ENCODE measurements around the gene CHRNE. TPM values are rescaled to one million over a fixed set of nuclear protein-coding genes. Genes with fewer than 3 reads are reported as not detected.

CHRNE gene
- total and polyA plus RNA-seq, 2 of the 13 experiments (the other 11 are each of a cell fraction or from before 2014, with no cell fraction given), result 0.53 to 0.59 TPM

DNA sequence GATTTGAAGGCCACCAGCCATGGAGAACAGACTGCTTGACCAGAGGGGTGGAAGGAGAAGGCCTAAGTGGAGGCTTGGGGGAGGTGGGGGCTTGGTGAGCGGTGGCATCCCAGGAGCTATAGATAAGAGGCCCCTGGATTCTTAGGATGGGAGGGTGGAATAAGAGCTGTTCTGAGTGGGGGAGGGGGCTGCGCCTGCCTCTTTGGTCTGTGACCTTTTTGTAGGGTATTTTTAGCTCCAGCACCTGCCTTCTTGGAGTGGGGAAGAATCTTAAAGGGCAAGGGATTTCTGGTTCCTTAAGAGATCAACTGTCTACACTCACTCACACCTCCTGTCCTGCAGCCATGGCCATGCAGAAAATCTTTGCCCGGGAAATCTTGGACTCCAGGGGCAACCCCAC lies 48.6 kb upstream of the CHRNE start:
- H4K20me1 ChIP-seq (ENCODE audit: insufficient read depth, low read length), result peaks cover 11% of the 10 kb centered on the region
- TF ChIP-seq CHD4 (IDR thresholded peaks at IDR 0.05; ENCODE audit: borderline replicate concordance, low read length) (no peak), HDAC6 (IDR thresholded peaks at IDR 0.05; ENCODE audit: low read depth, low read length) (no peak), ZNF878 (CRISPR knock-in tag; IDR thresholded peaks at IDR 0.05) (0 out of 2 replicates have a peak, but pooled peaks have one; percentile 15)
- intact Hi-C loops (cut with micrococcal nuclease; ENCODE audit: unreplicated experiment), result loop anchor here (5.0 kb wide), 1 partner anchor 44 kb away; no protein-coding TSS in a partner anchor
- H3K4me1 ChIP-seq (ENCODE audit: insufficient read depth, low read length), result peaks cover 44% of the 10 kb centered on the region
- no peak for DNase-seq (ENCODE audit: low spot score)
- no peaks in the 10 kb centered on the region; a peak in 1 of 5 replicates for H3K27me3 ChIP-seq (ENCODE audit: control insufficient read depth in 1 of 2, insufficient read depth in 2 of 2, low read length in 2 of 2)
- peak overlapping the region; percentile 99 for H3K27ac ChIP-seq (ENCODE audit: extremely low read length, insufficient read depth, low read length)
- 10% methylated on average over 3 of the region's 3 CpGs for WGBS (ENCODE audit: low lambda C conversion rate)
- H3K9me3 ChIP-seq (ENCODE audit: low read length), result no peaks in the 10 kb centered on the region
- peak overlapping the region; percentile 93 for H3K4me2 ChIP-seq (ENCODE audit: low read depth, low read length)
- ChIA-PET POLR2A (interaction anchor here (0.7 to 10.0 kb wide), 8 partner anchors 8 to 155 kb away, joined by 3 to 273 read pairs (median 5); partner anchors contain the start of genes PSMB6, RNF167, SLC25A11 and SPAG7), CTCF (ENCODE audit: low intra/inter-chr PET ratio, low total read pairs) (no interaction called here)
- BruUV-seq (replicated peaks), result no TSS peak
- ATAC-seq, result no peak
- H3K4me3 ChIP-seq (replicated peaks in 1 of 3; ENCODE audit: insufficient read depth in 1 of 3, low read depth in 2 of 3, low read length in 3 of 3), result peak overlapping the region; percentile 52 to 88 (median 86)
- H3K36me3 ChIP-seq (replicated peaks in 1 of 2; ENCODE audit: control insufficient read depth in 1 of 2, insufficient read depth in 2 of 2, low read length in 2 of 2), result peaks cover 2 to 11% of the 10 kb centered on the region in 2 experiments; a peak in 3 of 5 replicates
- no peak overlapping the region for H2AFZ ChIP-seq (ENCODE audit: low read length)
- H3K79me2 ChIP-seq (ENCODE audit: insufficient read depth, low read length), result peaks cover 28% of the 10 kb centered on the region
- H3K9ac ChIP-seq (ENCODE audit: insufficient read depth, low read depth, low read length), result peak overlapping the region; percentile 84
- no peak for FAIRE-seq
- in situ Hi-C loops (cut with HindIII; ENCODE audit: extremely low pct_ligation_motif_present, low pct_unique_long_range_greater_than_20kb), result no loop called here

DNA sequence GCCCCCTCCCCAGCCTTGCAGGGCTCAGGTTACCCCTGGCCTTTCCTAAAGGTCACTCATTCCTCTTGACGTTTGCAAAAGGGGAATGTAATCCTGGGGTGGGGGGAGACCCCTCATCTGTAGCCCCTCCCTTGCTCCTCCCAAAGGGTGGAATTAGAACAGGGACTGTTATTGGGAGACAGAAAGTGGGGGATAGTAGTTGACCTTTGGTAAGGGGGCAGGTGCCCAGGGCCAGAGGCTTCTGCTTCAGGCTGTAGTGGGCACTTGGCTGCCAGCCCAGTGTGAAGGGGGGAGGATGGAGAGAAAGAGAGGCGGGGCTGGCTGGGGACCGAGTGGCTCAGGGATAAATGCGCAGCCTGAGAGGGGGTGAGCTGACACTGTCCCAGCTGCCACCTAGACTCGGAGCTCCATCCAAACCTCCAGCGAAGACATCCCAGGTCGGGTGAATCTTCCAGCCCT lies 47.9 kb upstream of the CHRNE start, which contains the start of gene ENO3:
Gene ENO3 (plus strand): TSS at position 374 of the 459 bp plus-strand sequence. CDS start 711 bp downstream, outside the sequence.
- peaks cover 46% of the 10 kb centered on the region for H3K4me1 ChIP-seq (ENCODE audit: insufficient read depth, low read length)
- peaks cover 7 to 13% of the 10 kb centered on the region in 2 experiments; a peak in 4 of 5 replicates for H3K36me3 ChIP-seq (replicated peaks in 1 of 2; ENCODE audit: control insufficient read depth in 1 of 2, insufficient read depth in 2 of 2, low read length in 2 of 2)
- no peak within 1 kb of the TSS for H2AFZ ChIP-seq (ENCODE audit: low read length)
- ChIA-PET POLR2A (interaction anchor here (0.7 to 10.0 kb wide), 9 partner anchors 9 to 154 kb away, joined by 3 to 273 read pairs (median 5); partner anchors contain the start of genes PSMB6, RNF167, SLC25A11 and SPAG7), CTCF (ENCODE audit: low intra/inter-chr PET ratio, low total read pairs) (no interaction called here)
- WGBS (ENCODE audit: low lambda C conversion rate), result 0% methylated on average over 7 of the region's 7 CpGs
- ATAC-seq, result peak; percentile 27
- H3K4me2 ChIP-seq (ENCODE audit: low read depth, low read length), result peak within 1 kb of the TSS; percentile 93
- H4K20me1 ChIP-seq (ENCODE audit: insufficient read depth, low read length), result peaks cover 18% of the 10 kb centered on the region
- intact Hi-C loops (cut with micrococcal nuclease; ENCODE audit: unreplicated experiment) (loop anchor here (1.0 to 5.0 kb wide), 2 partner anchors 17 to 43 kb away; partner anchors contain the start of gene SPAG7), in situ Hi-C loops (cut with HindIII; ENCODE audit: extremely low pct_ligation_motif_present, low pct_unique_long_range_greater_than_20kb) (no loop called here)
- H3K9me3 ChIP-seq (ENCODE audit: low read length), result no peaks in the 10 kb centered on the region
- H3K4me3 ChIP-seq (replicated peaks in 1 of 3; ENCODE audit: insufficient read depth in 1 of 3, low read depth in 2 of 3, low read length in 3 of 3), result peak within 1 kb of the TSS; percentile 52 to 88 (median 86)
- FAIRE-seq, result peak; percentile 91
- BruUV-seq (replicated peaks), result no TSS peak
- H3K79me2 ChIP-seq (ENCODE audit: insufficient read depth, low read length), result peaks cover 35% of the 10 kb centered on the region
- H3K27me3 ChIP-seq (ENCODE audit: control insufficient read depth in 1 of 2, insufficient read depth in 2 of 2, low read length in 2 of 2), result no peaks in the 10 kb centered on the region; a peak in 1 of 5 replicates
- peak; percentile 73 for DNase-seq (ENCODE audit: low spot score)
- peak within 1 kb of the TSS; percentile 84 for H3K9ac ChIP-seq (ENCODE audit: insufficient read depth, low read depth, low read length)
- H3K27ac ChIP-seq (ENCODE audit: extremely low read length, insufficient read depth, low read length), result peak within 1 kb of the TSS; percentile 99
- TF ChIP-seq ZMAT3 (CRISPR knock-in tag; conservative IDR thresholded peaks at IDR 0.05), result peak; percentile 65; the same call in 1 of the 2 replicates
- no peak for TF ChIP-seq RNF2 (conservative IDR thresholded peaks at IDR 0.05; ENCODE audit: low read depth)
- TF ChIP-seq, protein P1, sequence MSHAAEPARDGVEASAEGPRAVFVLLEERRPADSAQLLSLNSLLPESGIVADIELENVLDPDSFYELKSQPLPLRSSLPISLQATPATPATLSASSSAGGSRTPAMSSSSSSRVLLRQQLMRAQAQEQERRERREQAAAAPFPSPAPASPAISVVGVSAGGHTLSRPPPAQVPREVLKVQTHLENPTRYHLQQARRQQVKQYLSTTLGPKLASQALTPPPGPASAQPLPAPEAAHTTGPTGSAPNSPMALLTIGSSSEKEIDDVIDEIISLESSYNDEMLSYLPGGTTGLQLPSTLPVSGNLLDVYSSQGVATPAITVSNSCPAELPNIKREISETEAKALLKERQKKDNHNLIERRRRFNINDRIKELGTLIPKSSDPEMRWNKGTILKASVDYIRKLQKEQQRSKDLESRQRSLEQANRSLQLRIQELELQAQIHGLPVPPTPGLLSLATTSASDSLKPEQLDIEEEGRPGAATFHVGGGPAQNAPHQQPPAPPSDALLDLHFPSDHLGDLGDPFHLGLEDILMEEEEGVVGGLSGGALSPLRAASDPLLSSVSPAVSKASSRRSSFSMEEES (CRISPR knock-in tag; IDR thresholded peaks at IDR 0.05), result no peak
- TF ChIP-seq SRSF1 (optimal IDR thresholded peaks at IDR 0.05; ENCODE audit: low read depth, low read length), result peak; percentile 48
- TF ChIP-seq ZSCAN12 (CRISPR knock-in tag; IDR thresholded peaks at IDR 0.05), result no peak
- TF ChIP-seq ZC3H13 (CRISPR knock-in tag; IDR thresholded peaks at IDR 0.05), result 0 out of 2 replicates have a peak, but pooled peaks have one; percentile 38
- TF ChIP-seq, protein P2, sequence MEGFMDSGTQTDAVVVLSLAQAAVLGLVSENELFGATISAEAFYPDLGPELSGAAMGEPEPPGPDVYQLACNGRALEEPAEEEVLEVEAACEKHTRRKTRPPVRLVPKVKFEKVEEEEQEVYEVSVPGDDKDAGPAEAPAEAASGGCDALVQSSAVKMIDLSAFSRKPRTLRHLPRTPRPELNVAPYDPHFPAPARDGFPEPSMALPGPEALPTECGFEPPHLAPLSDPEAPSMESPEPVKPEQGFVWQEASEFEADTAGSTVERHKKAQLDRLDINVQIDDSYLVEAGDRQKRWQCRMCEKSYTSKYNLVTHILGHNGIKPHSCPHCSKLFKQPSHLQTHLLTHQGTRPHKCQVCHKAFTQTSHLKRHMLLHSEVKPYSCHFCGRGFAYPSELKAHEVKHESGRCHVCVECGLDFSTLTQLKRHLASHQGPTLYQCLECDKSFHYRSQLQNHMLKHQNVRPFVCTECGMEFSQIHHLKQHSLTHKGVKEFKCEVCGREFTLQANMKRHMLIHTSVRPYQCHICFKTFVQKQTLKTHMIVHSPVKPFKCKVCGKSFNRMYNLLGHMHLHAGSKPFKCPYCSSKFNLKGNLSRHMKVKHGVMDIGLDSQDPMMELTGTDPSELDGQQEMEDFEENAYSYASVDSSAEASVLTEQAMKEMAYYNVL (CRISPR knock-in tag; IDR thresholded peaks at IDR 0.05; ENCODE audit: borderline replicate concordance), result peak; percentile 97; the same call in 1 of the 2 replicates
- peak; percentile 14; the same call in 1 of the 2 replicates for TF ChIP-seq AKAP8 (CRISPR knock-in tag; IDR thresholded peaks at IDR 0.05)
